Measurements from ENCODE around the gene PYCARD.
"Not testable (repeated sequence)": the region's sequence is repeated elsewhere in the genome, so short reads cannot be mapped to it uniquely, and the experiment has no call there.

PYCARD gene

GRCh38 chr16:31214708-31215286 lies 12.2 kb upstream of the PYCARD start:
- no peak for DNase-seq

DNA sequence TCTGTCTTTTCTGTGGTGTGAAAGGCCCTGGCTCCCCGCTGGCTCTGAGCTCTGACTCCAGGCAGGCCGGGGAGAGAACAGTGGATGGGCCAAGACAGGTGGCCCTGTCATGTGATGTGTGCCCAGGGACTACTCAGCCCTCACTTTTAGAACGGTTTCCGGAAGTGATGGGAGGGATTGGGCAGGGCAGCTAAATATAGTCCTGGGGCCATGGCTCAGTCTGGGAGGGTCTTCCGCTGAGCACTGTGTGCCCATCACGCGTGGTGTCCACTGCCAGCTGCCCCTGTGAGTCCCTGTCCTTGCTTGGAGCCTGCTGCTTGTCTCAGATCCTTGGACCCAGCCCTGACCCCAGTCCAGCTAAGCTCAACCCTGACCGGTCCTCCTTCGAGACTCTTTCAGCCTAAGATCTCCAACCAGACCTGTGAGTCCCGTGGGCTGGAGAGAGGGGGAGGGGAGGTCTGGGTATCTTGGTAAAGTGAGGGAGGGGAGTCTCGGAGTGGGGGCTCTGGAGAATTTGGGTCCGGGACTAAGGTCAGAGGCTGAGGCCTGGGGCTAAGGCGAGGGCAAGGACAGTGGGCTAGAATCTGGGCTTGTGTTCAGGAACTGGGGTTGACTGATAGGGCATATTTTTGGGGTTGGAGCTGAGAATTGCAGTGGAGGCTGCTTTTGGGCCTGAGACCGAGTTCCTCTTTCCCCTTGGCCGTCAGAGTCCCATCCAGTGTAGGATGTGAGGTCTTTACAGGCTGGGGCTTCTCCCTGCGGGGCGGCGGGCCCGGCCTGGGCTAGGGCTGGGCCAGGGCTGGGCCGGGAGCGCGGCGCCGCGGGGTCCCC lies 11.5 kb upstream of the PYCARD start, which contains the start of gene TRIM72:
TRIM72 (plus strand) TSS at position 243 of the 831 bp plus-strand sequence. CDS start 620 bp downstream, outside the sequence.
- DNase-seq: no peak

DNA sequence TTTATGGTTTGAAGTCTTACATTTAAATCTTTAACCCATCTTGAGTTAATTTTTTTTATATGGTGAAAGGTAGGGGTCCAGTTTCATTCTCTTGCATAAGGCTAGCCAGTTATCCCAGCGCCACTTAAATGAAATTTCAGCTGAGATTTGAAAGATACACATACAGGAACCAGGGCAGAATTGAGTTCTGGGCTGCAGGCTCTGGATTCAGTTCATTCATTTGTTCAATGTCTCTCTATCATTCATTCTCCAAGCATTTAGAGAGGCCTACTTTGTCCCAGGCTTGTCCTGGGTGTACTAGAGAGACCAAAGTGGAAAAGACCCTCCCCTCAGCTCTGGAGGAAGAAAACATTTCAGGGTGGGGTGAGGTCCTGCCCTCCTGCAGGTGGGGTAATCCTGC lies 10.8 kb upstream of the PYCARD start:
- DNase-seq: no peak

- no peak for DNase-seq
These were observed 4.2 kb upstream of the PYCARD start for GRCh38 chr16:31206776-31207175.

- no peak for DNase-seq
These were observed 2.5 kb upstream of the PYCARD start for GRCh38 chr16:31204871-31205666.

DNA sequence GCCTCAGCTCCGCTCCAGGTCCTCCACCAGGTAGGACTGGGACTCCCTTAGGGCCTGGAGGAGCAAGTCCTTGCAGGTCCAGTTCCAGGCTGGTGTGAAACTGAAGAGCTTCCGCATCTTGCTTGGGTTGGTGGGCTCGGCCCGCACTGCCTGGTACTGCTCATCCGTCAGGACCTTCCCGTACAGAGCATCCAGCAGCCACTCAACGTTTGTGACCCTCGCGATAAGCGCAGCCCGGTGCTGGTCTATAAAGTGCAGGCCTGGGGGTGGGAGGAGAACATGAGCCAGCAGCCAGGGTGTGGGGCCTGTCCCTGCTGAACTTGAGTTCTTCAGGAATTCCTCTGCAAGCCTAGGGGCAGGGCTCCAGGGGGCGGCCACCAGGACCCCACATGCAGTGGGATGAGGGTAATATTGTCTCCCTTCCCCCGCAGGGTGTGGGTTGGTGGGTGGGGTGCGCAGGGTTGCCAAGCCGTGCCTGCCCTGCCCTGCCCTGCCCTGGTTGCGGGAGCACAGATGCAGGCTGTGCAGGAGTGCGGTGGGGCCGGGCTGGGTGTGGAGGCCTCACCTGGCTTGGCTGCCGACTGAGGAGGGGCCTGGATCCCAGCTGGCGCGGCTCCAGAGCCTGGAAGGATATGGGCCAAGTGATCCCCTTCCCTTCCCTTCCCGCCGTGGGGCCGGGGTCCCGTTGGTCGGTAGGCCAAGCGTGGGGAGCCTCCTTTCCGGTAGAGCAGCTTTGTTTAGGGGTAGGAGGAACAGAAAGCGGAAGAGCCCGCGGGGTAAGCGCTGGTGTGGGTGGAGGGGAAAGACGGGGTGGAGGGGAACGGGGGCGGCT lies 762 bp downstream of the PYCARD start:
- peak; percentile 73 for DNase-seq

- peak; percentile 76 for DNase-seq
These were observed 1.6 kb downstream of the PYCARD start for GRCh38 chr16:31200821-31201568.

- not testable (repeated sequence) for DNase-seq
These were observed 2.4 kb downstream of the PYCARD start for GRCh38 chr16:31200111-31200510.

DNA sequence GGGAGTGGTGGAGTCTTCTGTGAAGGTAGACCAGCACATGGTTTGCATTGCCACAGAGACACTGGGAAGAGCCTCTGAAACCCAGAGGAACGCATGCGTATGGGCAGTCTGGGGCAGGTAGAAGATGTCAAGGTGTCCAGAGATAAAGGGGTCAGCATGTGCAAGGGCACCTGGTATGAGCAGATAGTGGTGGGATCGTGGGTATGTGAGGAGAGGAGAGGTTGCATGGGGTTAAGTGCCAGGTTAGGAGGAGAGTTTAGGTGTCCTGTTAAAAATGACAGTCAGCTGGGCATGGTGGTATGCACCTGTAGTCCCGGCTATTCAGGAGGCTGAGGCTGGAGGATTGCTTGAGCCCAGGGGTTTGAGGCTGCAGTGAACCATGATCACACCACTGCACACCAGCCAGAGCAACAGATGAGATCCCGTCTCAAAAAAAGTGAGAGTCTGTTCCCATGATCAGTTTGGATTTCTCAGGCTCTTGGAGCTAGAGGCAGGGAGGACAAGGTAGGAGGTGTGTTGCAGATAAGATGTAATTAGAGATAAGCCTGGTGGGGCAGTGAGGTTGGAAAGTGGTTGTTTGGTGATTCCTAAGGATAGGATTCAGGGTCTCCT lies 3.0 kb downstream of the PYCARD start:
- no peak for DNase-seq

DNA sequence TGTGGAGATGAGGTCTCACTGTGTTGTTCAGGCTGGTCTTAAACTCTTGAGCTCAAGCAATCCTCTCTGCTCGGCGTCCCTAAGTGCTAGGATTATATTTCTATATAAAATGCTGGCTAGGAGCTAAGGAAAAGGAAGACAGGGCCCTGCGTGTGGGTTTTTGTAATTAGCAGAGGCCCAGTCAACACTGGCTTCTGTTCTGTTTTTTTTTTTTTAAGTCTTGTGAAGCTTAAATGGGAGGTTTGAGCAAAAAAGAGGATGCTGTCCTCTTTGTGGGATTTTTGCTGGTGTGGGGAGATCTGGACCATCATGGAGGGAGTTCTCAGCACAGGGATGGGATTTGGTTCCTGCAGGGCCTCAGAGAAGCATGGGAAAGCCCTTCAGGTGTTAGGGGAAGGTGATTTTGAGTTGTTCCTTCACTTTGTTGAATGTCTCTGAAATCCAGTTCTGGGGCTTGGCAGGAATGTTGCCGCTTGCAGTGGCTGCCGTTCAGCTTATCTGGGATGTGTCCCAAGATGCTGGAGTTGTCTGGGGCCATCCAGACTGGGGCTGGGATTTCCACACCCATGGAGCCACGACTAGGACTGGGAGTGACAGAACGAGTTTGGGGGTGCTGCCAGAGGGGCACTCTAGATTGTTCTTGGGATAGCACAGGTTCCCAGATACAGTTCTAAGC lies 4.2 kb downstream of the PYCARD start:
- no peak for DNase-seq

GRCh38 chr16:31196324-31197088 lies 6.1 kb downstream of the PYCARD start:
- no peak for DNase-seq

GRCh38 chr16:31195861-31196260 lies 6.7 kb downstream of the PYCARD start:
- not testable (repeated sequence) for DNase-seq

DNA sequence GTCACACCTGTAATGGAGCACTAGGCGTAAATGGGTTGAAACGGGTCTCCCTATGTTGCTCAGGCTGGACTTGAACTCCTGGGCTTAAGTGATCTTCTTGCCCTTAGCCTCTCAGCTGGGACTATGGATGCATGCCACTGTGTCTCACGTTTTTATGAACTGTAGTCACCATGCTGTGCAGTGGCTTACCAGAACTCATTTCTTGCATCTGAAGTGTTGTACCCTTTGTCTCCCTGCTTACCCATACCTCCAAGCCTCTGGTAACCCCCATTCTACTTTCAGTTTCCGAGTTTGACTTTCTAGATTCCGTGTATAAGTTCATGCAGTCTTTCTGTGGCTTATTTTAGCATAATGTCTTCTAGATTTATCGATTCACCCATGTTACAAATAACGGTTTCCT lies 7.7 kb downstream of the PYCARD start:
- no peak for DNase-seq

DNA sequence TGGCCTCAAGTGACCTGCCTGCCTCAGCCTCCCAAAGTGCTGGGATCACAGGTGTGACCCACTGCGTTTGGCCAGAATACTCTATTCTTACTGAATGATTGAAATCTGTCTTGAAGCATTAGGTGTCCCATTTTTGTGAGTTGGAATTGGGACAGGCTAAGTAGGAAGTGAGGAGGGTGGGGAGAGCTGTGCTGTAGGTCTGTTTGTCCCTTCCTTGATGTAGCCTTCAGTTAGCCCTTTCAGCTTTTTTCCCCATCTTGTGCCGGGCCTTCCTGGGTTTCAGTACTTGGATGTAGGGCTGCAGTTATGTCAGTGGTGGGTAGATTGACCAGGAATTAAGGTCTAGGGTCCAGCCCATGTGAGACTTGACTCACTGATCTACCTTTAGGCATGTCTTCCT lies 8.7 kb downstream of the PYCARD start:
- no peak for DNase-seq

- DNase-seq: no peak
These were observed 9.5 kb downstream of the PYCARD start for GRCh38 chr16:31192856-31193642.

- no peak for DNase-seq
These were observed 10.7 kb downstream of the PYCARD start for GRCh38 chr16:31191697-31192428.

GRCh38 chr16:31190818-31191444 lies 11.6 kb downstream of the PYCARD start:
- no peak for DNase-seq

DNA sequence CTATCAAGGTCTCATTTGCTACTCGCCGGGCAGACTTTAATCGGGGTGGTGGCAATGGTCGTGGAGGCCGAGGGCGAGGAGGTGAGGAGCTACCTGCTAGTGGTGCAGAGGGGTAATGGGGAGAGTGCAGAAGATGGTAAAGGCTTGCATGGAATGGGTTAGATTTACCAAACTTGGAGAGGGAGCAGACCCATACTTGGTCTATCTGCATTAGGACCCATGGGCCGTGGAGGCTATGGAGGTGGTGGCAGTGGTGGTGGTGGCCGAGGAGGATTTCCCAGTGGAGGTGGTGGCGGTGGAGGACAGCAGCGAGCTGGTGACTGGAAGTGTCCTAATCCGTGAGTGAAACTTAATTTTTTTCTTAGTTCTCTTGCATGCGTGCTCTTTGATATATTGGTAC lies 12.5 kb downstream of the PYCARD start:
- no peak for DNase-seq
